NB4 (cell line): ENCODE data around the gene BLID.

Experiments
- DNase-seq: peaks from one replicate; pipeline ENCODE4 v3.0.0; 2010; ENCODE audit warnings: low read depth
- H3K4me3 ChIP-seq: one replicate; pipeline ENCODE4 v1.5.1; 2011; ENCODE audit warnings: mild to moderate bottlenecking, low read depth, low read length, moderate library complexity
- CTCF ChIP-seq: IDR thresholded peaks from one replicate; pipeline ENCODE4 v1.5.1; 2012; ENCODE audit warnings: low read depth, low read length
- MAX ChIP-seq: IDR thresholded peaks from 2 replicates; pipeline ENCODE4 v1.6.1; 2011; ENCODE audit warnings: low read depth, low read length
- MYC ChIP-seq: IDR thresholded peaks from 2 replicates; pipeline ENCODE4 v1.6.1; 2011; ENCODE audit warnings: low read depth, low read length
- POLR2A ChIP-seq: IDR thresholded peaks from 2 replicates; pipeline ENCODE4 v1.6.1; 2011; ENCODE audit warnings: mild to moderate bottlenecking; ENCODE audit not compliant: insufficient read length; ENCODE audit errors: extremely low read depth

Gene BLID

DNA sequence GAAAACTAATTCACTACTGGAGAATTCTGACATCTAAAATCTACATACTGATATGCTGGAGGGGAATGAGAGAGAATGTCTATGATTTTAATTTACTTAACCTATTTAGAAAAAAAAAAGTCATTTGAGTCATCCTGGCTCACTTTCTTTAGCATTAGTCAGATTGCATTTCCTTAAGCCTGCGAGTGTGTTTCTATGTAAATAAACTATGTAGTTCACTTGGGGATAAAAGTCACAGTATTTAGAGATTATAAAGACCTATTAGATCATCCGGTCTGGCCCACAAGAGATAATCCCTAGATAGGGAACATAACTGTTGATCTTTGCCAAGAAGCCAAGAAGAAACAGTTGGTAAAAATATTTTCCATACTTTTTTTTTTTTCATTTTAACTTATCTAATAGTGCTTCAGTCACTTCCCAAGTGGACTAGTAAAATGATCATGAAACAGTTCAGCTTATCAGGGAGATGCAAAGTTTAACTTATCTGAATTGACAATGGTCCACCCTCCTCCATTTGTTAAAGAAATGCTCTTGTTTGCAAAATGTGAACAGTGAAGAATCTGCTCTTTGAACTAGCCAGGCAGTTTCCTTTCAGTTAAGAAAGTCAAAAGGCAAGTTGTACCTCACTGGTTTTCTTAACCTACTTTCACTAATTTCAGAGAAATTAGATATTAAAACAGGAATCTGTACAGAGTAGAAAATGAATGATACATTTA, 21.2 kb upstream of the BLID start:
- TF ChIP-seq MYC (no peak), POLR2A (no peak), MAX (no peak), CTCF (no peak)
- no peak overlapping the region for H3K4me3 ChIP-seq
- no peak for DNase-seq

DNA sequence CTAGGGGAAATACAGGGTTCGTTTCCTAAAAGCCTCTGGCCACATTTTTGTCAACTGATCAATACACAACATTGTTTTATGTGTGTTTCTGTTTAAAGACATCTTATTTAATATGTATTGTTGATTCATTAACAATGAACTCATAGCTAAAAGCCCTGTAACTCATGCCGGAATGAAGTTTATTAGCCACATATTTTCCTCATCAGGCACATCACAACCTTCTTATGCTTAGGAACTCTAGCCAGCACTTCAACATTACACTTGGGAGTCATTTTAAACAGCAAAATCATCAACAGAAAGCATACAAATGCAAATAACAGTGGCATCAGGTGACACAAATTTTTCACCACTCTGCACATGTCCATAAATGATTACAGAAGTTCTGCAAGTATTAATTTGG, 15.1 kb upstream of the BLID start:
- DNase-seq = no peak
- no peak overlapping the region for H3K4me3 ChIP-seq
- no peak for TF ChIP-seq CTCF
- no peak for TF ChIP-seq MAX
- TF ChIP-seq MYC = no peak
- no peak for TF ChIP-seq POLR2A

- DNase-seq = no peak
- no peak overlapping the region for H3K4me3 ChIP-seq
- no peak for TF ChIP-seq POLR2A
Observed at GRCh38 chr11:122128146-122128545, 12.1 kb upstream of the BLID start.

DNA sequence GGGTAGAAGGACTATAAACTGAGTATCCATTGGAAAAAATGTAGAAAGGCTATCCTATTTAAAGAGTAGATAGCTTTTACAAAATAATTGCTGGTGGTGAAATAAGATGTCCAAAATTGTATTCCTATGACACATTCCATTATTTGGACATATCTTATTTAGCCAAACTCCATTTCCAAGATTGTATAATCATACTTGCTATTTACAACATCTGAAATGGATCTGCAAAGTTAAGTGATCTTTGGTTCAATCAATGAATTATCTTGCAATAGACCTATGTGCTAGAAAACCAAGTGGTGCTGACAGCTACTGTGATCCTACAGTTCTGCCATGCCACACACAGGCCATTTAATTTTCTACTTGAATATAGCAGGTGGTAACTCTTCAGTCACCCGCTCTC, 11.0 kb upstream of the BLID start:
- H3K4me3 ChIP-seq = no peak overlapping the region
- DNase-seq = no peak
- no peak for TF ChIP-seq MAX
- TF ChIP-seq MYC = no peak
- TF ChIP-seq CTCF = no peak
- no peak for TF ChIP-seq POLR2A

DNA sequence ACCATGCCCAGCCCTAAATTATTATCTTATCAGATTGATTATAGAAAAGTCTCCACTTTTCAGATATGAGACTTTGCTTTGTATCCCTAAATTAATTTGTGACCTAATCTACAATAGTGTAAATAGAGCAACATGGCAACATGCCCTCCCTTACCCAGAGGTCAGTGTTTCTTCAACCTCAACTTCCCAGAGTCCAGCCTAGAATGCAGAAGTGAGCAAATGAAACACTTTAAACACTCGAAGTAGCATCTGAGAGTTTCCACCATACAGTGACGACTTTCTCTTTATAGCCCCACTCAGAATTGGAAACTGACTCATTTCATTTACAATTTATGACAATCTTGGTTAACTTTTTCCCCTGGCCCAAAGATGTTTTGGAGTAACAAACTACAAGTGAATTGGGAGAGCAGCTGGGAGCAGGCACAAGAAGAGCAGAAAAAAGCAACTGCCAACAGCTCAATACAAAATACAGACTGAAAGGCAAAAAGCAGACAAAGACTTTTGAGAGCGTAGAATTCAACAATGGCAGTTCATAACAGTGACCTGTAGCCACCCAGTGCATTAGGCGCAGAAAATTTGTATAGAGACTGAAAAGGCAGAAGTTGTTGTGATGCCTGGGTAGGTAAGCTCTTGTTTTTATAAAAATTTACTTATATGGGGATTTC, 10.1 kb upstream of the BLID start:
- TF ChIP-seq MAX (no peak), CTCF (no peak), POLR2A (no peak), MYC (no peak)
- DNase-seq = no peak
- no peak overlapping the region for H3K4me3 ChIP-seq

GRCh38 chr11:122123263-122123929, 7.4 kb upstream of the BLID start:
- no peak for DNase-seq
- H3K4me3 ChIP-seq = no peak overlapping the region
- no peak for TF ChIP-seq MYC
- no peak for TF ChIP-seq MAX
- no peak for TF ChIP-seq POLR2A
- TF ChIP-seq CTCF = no peak
